Keratinocyte (primary cell): Measurements from ENCODE around the gene PANK3. TPM values are rescaled to one million over a fixed set of nuclear protein-coding genes. Genes with fewer than 3 reads are reported as not detected.

Source experiments
- DNase-seq: peaks from one replicate; pipeline ENCODE4 v3.0.0-alpha.2; 2011; ENCODE audit warnings: low read depth, missing footprints, low spot score
- FAIRE-seq: peaks from 2 replicates; lab custom pipeline; 2011; peaks lifted over from hg19 to GRCh38; lab: Jason Lieb, UNC
- H2AFZ ChIP-seq: 2 replicates; pipeline ENCODE4 v1.6.0; 2012; ENCODE audit warnings: low read length, control low read depth, inconsistent platforms; ENCODE audit not compliant: control insufficient read depth
- H3K27ac ChIP-seq: 2 replicates; pipeline ENCODE4 v1.5.1; 2011; ENCODE audit warnings: low read length; ENCODE audit not compliant: control insufficient read depth, insufficient read depth
- H3K27me3 ChIP-seq: 3 replicates; pipeline ENCODE4 v1.6.0; 2011; ENCODE audit warnings: low read length; ENCODE audit not compliant: control insufficient read depth, insufficient read depth; ENCODE audit errors: extremely low read depth
- H3K36me3 ChIP-seq, 2 experiments: 2 replicates in 1 of 2; 3 replicates in 1 of 2; pipeline ENCODE4 v1.5.1; 2011; ENCODE audit warnings: low read length in 2 of 2, mild to moderate bottlenecking in 1 of 2; ENCODE audit not compliant: control insufficient read depth in 2 of 2, insufficient read depth in 2 of 2; ENCODE audit errors: extremely low read depth in 1 of 2
- H3K4me1 ChIP-seq: 3 replicates; pipeline ENCODE4 v1.5.1; 2011; ENCODE audit warnings: low read length; ENCODE audit not compliant: control insufficient read depth, insufficient read depth; ENCODE audit errors: extremely low read depth
- H3K4me2 ChIP-seq: 3 replicates; pipeline ENCODE4 v1.6.0; 2011; ENCODE audit warnings: low read depth, low read length; ENCODE audit not compliant: control insufficient read depth, insufficient read depth; ENCODE audit errors: extremely low read depth
- H3K4me3 ChIP-seq, 3 experiments: fragments of 200-600 bp in 1 of 3; sonication (generic) in 1 of 3; 2 replicates in 2 of 3; 3 replicates in 1 of 3; pipeline ENCODE4 v1.5.1; 2011 to 2016; ENCODE audit warnings: low read length in 3 of 3, mild to moderate bottlenecking in 3 of 3, control low read depth in 2 of 3, inconsistent platforms in 1 of 3, low read depth in 1 of 3, mixed read lengths in 1 of 3, mixed run types in 1 of 3, moderate library complexity in 1 of 3; ENCODE audit not compliant: control insufficient read depth in 2 of 3, insufficient read depth in 2 of 3; ENCODE audit errors: extremely low read depth in 1 of 3
- H3K79me2 ChIP-seq: 2 replicates; pipeline ENCODE4 v1.6.0; 2012; ENCODE audit warnings: low read length; ENCODE audit not compliant: control insufficient read depth, insufficient read depth
- H3K9ac ChIP-seq: 3 replicates; pipeline ENCODE4 v1.6.0; 2011; ENCODE audit warnings: low read length; ENCODE audit not compliant: control insufficient read depth, insufficient read depth; ENCODE audit errors: extremely low read depth
- H3K9me1 ChIP-seq: 3 replicates; pipeline ENCODE4 v1.6.0; 2011; ENCODE audit warnings: low read length; ENCODE audit not compliant: control insufficient read depth, insufficient read depth; ENCODE audit errors: extremely low read depth
- H3K9me3 ChIP-seq: 2 replicates; pipeline ENCODE4 v1.5.1; 2012; ENCODE audit warnings: low read depth, low read length; ENCODE audit not compliant: control insufficient read depth
- H4K20me1 ChIP-seq: 3 replicates; pipeline ENCODE4 v1.6.0; 2011; ENCODE audit warnings: low read length; ENCODE audit not compliant: control insufficient read depth, insufficient read depth; ENCODE audit errors: extremely low read depth
- EZH2 ChIP-seq: IDR thresholded peaks from one replicate; pipeline ENCODE4 v1.6.1; 2012; ENCODE audit warnings: inconsistent platforms, mild to moderate bottlenecking, low read length, moderate library complexity
- dilution Hi-C: fragments of 300-500 bp; cut with MboI; formaldehyde crosslinking; loops from one replicate; pipeline ENCODE4 v1.7.0; 2020; ENCODE audit warnings: low sequenced_read_pairs; ENCODE audit not compliant: extremely low pct_ligation_motif_present
- polyA plus RNA-seq, 5 experiments: library from polyadenylated mRNA; depleted of rRNA in 3 of 5; stranded (reverse) in 3 of 5; stranded (forward) in 1 of 5; unstranded in 1 of 5; fragments of >200 nt; gene quantifications; 1 replicate in 1 of 5; 2 replicates in 3 of 5; 3 replicates in 1 of 5; pipeline versions ENCODE4 v1.2.1 to v1.2.3, GENCODE V29; 2011 to 2012; ENCODE audit warnings: missing spikeins in 2 of 5, low read depth in 1 of 5, low replicate concordance in 1 of 5
- TF ChIP-seq, protein P1 (sequence below), 3 experiments: IDR thresholded peaks in 1 of 3; conservative IDR thresholded peaks in 1 of 3; optimal IDR thresholded peaks in 1 of 3; 2 replicates in 2 of 3; 3 replicates in 1 of 3; pipeline versions ENCODE3 to v1.5.1; 2011; ENCODE audit warnings: low read length in 3 of 3, mild to moderate bottlenecking in 3 of 3, moderate library complexity in 2 of 3, control low read depth in 1 of 3, inconsistent platforms in 1 of 3; ENCODE audit not compliant: insufficient read depth in 2 of 3; ENCODE audit errors: extremely low read depth in 1 of 3

The PANK3 gene
- polyA plus RNA-seq, 1 donor (not counting 4 experiments of a cell fraction or from before 2014, with no cell fraction given), result 39.6 TPM

DNA sequence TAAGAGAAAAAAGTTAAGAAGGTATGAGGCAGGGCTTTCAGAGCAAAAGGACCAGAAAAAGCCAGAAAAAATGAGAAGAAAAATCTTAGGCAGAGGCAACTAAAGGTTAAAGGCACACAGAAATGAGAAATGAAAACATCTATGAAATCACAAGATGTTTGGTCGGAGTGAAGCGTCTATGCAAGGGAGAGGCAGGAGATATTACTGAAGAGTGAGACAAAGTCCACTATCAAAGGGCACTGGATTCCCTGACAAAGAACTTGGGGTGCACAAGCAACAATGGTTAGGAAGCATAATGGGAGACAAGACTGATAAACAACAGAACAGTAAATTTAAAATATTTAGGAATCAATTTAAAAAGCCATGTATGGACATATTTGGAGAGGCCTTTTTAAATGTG is 16.9 kb downstream of the PANK3 start:
- no peak for FAIRE-seq
- Histone ChIP-seq H3K36me3 (peaks cover 12 to 20% of the 10 kb centered on the region in 2 experiments), H3K9ac (no peak overlapping the region), H3K9me3 (no peaks in the 10 kb centered on the region), H3K4me2 (no peak overlapping the region), H4K20me1 (no peaks in the 10 kb centered on the region), H3K79me2 (peaks cover 32% of the 10 kb centered on the region), H3K27ac (no peak overlapping the region), H3K9me1 (no peaks in the 10 kb centered on the region), H3K27me3 (no peaks in the 10 kb centered on the region), H3K4me1 (no peaks in the 10 kb centered on the region), H2AFZ (no peak overlapping the region), H3K4me3 (no peak overlapping the region)
- DNase-seq, result no peak
- dilution Hi-C loops, result no loop called here
- TF ChIP-seq, protein P1, sequence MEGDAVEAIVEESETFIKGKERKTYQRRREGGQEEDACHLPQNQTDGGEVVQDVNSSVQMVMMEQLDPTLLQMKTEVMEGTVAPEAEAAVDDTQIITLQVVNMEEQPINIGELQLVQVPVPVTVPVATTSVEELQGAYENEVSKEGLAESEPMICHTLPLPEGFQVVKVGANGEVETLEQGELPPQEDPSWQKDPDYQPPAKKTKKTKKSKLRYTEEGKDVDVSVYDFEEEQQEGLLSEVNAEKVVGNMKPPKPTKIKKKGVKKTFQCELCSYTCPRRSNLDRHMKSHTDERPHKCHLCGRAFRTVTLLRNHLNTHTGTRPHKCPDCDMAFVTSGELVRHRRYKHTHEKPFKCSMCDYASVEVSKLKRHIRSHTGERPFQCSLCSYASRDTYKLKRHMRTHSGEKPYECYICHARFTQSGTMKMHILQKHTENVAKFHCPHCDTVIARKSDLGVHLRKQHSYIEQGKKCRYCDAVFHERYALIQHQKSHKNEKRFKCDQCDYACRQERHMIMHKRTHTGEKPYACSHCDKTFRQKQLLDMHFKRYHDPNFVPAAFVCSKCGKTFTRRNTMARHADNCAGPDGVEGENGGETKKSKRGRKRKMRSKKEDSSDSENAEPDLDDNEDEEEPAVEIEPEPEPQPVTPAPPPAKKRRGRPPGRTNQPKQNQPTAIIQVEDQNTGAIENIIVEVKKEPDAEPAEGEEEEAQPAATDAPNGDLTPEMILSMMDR (optimal IDR thresholded peaks at IDR 0.05 in 1 of 3, IDR thresholded peaks at IDR 0.05 in 1 of 3, conservative IDR thresholded peaks at IDR 0.05 in 1 of 3; ENCODE audit: extremely low read depth in 1 of 3, insufficient read depth in 2 of 3, low read length in 3 of 3), result no peak
- no peak for TF ChIP-seq EZH2

DNA sequence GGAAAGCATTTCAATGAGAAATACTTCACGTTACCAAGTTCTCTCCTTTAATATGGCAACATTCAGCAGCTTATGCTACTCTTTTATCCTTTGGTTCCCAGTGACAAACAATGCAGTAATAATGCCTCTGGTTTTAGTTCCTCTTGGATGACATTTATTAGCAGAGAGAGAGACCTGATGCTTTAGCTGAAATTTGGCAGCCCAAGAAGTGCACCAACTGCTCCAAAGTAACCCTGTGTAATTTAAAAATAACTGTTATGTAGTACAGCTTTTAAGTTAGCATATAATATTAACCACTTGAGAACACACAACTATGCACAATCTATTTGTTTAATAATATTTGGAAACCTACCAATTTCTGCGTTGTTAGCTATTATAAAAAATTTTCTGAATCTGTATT is 21.8 kb downstream of the PANK3 start:
- H3K4me2 ChIP-seq, result no peak overlapping the region
- H2AFZ ChIP-seq, result no peak overlapping the region
- H3K79me2 ChIP-seq, result peaks cover 13% of the 10 kb centered on the region
- H3K9me3 ChIP-seq, result no peaks in the 10 kb centered on the region
- H3K27ac ChIP-seq, result no peak overlapping the region
- no peaks in the 10 kb centered on the region for H3K4me1 ChIP-seq
- TF ChIP-seq, protein P1 (optimal IDR thresholded peaks at IDR 0.05 in 1 of 3, IDR thresholded peaks at IDR 0.05 in 1 of 3, conservative IDR thresholded peaks at IDR 0.05 in 1 of 3; ENCODE audit: extremely low read depth in 1 of 3, insufficient read depth in 2 of 3, low read length in 3 of 3), result no peak
- TF ChIP-seq EZH2, result no peak
- H3K4me3 ChIP-seq, result no peak overlapping the region
- no peak overlapping the region for H3K9ac ChIP-seq
- H3K9me1 ChIP-seq, result no peaks in the 10 kb centered on the region
- dilution Hi-C loops, result no loop called here
- no peaks in the 10 kb centered on the region for H3K27me3 ChIP-seq
- H3K36me3 ChIP-seq, result peaks cover 15 to 23% of the 10 kb centered on the region in 2 experiments
- H4K20me1 ChIP-seq, result no peaks in the 10 kb centered on the region
- DNase-seq (no peak), FAIRE-seq (no peak)
